Effector CD8-positive, alpha-beta T cell (primary cell): Measurements from ENCODE around the gene PTPRN2.
"Not testable (repeated sequence)": the region's sequence is repeated elsewhere in the genome, so short reads cannot be mapped to it uniquely, and the experiment has no call there.

Source experiments
- DNase-seq: peaks from one replicate; lab custom pipeline; 2025; lab: John Stamatoyannopoulos, UW

The PTPRN2 gene

DNA sequence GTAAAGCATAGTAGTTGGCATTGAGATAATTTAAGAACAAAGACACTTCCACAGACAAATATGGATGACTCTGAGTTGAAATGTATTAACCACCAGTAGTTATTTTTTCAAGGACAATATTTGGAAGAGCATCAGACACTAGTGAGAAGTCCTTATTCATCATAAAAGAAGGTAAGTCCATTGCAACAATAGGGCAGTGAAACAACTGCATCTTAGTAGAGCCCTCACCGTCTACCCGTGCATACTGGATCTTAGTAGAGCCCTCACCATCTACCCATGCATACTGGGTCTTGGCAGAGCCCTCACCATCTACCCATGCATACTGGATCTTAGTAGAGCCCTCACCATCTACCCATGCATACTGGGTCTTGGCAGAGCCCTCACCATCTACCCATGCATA is 892.0 kb downstream of the PTPRN2 start:
- DNase-seq, result not testable (repeated sequence)

DNA sequence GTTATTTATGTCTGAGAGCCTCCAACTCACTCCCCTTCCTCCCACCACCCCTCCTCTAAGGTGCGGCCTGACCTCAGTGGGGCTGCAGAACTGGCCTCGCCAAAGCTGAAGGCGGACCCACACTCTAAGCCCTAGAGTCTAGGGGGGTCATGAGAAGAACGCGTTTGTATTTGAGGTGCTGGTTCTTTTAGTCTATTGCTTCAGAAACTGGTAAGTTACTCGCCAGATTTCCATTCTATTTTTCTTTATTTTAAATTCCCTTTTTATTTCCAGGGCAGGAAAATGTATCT is 893.3 kb downstream of the PTPRN2 start:
- DNase-seq, result no peak

DNA sequence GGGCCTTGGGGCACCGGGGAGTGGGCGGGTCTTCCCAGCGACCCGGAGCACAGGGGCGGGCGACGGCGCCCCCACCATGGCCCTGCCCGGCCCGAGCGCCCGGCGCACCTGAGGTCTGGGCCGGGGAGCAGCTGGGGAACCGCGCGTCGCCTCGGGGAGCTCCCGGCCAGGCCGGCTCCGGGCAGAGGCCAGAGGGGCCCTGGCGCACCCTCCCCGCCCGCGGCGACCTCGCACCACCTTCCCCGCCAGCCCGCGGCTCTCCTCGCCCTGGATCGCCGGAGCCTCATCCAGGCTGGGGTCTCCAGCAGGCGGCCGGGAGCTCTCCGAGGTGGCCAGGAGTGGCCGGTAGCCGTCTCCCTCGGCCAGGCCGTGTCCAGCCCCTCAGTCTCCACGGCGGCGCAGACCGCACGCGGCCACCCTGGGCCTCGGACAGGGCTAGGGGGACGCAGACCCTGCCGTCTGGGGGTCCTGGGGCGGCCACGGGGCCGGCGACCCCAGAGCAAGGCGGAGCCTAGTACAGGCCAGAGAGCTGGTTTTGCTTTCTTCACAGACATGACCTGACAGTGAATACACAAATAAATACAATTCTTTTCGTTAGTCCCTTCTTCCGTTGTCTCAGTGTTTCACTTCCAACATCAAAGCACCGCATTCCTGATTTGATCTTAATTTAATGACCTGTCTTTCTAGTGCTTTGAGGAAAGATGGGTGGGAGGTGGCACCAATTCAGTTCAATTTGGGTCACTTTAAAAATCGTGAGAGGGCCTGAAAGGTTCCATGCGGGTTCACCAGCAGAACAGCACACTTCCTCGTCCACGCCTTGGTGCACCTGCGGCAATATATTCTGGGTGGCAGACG is 893.9 kb downstream of the PTPRN2 start:
- DNase-seq, result no peak

DNA sequence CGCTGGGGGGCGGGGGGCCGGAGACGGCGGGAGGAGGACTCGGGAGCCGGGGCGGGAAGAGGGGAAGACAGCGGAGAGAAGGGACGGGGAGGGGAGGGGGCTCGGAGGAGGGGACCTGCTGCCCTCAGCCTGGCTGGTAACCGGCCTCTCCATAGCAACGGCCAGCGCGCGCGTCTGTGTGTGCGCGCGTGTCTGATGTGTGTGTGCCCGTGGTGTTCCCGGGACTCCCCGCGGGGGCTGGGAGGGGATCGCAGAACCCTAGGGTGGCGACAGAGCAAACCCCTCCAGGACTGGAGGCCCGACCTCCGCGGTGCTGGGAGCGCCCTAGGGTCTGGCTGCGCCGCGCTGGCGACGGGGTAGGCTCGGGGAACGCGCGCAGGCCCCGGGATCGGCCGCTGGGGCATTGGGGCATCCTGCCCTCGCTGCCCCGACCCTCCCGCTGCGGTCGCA is 894.5 kb downstream of the PTPRN2 start:
- DNase-seq, result no peak

DNA sequence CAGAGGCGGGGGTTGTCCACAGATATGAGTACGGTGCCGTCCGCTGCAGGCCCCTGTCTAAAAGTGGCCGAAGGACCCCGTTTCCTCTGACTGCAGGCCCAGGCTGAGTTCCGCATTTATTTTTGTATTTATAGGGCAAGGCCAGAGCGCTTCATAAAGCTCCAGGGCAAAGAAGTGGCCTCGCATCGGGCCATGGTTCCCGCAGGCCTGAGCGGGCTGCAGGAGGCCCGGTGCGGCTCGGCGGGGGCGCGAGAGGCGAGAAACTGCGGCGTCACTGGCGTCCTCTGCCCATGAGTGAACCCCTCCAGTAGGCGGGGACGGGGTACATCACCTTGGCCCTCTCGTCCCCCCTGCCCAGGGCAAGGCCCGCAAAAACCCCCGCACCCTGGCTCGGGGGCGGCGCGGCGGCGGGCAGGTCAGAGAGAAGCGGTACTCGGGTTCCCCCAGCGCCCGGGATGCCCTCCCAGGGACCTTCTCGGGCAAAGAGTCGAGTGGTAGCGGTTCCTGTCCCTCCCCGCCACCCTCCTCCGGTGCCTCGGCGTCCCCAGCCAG is 895.1 kb downstream of the PTPRN2 start:
- DNase-seq, result no peak

DNA sequence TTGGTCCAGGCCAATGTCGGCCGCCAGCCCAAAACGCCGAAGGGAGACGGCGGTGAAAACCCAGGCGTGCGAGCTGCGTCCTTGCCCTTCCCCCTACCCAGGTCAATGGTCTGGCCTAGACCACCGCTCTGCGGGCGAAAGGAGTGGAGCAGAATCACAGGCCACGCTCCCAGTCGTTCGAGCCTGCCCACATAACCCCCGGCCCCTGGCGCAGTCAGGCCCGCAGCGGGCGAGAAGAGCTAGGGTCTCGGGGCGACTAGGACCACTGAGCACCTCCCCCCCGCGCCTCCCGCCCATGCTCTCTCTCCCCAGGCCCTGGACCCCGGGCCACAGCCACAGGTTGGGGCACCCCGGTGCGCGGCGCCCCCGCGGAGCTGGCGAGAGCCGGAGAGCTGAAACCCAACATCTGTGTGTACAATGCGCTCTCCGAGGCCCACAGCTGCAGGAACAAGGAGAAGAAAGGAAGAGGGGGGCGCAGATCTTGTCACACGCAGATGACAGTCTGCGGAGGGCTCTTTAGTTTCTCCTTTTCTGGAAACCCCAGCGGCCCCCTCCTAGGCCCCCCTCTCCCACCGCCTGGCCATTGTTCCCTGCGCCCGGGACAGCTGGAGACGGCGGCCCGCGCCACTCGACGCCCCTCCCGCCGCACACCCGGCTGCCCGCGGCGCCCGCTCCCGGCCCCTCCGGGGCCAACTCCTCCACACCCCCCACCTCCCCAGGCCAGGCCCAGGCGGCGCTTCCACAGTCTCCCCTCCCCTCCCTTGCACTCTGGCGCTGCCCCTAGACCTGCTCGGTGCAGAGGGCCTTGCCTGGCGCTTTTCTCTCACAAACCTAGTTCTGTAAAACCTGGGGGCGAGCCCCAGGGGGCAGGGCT is 895.8 kb downstream of the PTPRN2 start:
- DNase-seq, result no peak

DNA sequence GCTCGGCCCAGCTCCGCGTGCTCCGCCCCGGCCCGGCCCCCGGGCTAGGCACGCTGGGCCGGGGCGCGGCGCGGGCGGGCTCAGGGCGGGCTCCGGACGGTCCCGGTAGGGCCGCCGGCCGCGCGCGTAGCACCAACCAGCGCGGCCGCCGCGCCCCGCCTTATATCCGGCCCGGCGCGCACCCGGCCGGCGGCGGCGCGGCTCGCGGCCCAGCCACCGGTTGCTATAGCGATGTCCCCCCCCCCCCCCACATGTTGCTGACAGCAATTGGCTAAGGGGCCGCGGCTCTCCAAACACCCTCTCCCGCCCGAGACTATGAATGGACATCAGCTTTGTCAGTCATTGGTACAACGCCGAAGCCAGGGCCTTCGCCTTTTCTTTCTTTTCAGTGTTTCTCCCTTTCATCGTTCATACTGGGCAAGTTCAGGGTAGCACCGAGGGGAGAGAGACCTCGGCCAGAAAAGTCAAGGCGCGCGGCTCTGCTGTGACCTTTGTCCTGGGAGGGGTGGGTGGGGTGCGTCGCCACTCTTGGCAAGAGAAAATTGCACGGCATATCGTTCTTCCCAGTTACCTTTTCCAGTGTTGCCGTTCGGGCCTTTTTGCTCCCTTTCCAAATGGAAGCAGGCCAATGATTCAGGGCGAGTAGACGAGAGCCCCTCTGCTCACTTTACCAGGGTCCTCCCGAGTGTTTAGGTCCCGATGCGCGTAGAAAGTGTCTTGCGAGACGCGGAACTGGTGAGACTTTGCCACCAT is 896.6 kb downstream of the PTPRN2 start:
- DNase-seq, result no peak

DNA sequence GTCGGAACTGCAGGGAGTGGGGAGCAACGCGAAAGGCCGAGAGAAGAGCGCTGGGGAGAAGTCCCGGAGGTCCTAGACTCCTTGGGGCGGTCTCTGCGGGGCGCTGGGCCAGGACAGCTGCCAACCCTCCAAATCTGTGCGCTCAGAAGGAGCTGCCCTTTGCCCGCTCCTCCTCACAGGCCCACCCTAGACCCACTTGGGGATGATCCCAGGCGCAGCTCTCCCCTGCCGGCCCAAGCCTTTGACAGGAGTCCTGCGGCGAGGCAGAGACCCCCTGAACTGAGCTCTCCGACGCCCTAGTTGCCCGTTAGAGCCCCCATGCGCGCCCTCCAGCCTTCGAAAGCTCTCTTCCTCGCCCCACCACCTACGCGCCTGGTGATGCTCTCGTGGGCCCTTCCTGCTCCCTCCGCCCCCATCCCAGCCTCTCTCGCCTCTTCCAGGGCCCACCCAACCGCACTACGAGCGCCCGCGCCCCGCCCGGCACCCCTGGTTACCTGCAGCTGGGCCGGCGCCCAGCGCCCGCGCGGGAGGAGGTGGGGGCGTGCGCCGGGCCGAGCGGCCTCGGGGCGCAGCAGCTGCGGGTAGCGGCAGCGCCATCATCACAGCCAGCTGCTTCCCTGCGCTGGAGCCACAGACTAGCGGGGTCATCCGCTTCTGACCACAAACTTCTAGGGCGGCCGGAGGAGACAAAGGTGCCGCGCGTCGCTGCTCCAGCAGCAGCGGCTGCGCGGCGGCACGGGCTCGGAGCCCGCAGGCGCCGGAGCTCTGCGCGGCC is 897.4 kb downstream of the PTPRN2 start:
- no peak for DNase-seq

DNA sequence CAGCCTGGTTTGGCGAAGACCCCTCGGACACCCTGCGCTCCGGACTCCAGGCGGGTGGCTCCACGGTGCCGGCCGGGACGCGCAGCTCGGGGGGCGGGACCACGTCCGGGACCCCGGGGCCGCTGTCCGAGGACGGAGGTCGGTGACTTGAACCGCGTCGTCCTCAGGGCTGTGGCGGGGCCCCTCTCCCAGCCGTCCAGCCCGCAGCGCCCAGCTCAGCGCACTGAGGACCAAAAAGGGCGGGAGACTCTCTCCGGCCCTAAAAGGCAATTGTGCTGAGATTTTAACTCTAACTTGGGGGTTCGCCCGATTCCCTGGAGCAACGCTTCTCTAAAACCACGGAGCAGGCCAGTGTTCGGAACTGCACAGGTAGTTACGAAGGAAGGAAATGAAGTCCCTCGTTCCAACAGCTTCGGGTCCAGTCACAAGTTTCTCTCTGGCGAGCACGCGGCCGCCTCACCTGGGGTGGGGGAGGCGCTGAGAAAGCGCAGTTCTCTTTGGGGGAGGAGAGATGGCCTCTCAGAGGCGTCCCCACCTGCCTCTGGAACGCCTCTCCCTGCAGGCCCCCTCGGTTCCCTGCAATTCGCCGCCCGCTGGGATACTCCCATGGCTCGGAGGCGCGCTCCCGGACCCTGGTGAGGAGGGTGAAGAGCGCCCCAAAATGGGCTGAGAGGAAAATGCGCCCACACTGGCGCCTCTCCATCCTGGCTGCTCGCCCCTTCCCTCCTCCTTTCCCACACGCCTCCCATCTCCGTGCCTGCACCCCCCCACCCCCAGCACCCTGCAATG is 898.2 kb downstream of the PTPRN2 start:
- DNase-seq, result no peak

DNA sequence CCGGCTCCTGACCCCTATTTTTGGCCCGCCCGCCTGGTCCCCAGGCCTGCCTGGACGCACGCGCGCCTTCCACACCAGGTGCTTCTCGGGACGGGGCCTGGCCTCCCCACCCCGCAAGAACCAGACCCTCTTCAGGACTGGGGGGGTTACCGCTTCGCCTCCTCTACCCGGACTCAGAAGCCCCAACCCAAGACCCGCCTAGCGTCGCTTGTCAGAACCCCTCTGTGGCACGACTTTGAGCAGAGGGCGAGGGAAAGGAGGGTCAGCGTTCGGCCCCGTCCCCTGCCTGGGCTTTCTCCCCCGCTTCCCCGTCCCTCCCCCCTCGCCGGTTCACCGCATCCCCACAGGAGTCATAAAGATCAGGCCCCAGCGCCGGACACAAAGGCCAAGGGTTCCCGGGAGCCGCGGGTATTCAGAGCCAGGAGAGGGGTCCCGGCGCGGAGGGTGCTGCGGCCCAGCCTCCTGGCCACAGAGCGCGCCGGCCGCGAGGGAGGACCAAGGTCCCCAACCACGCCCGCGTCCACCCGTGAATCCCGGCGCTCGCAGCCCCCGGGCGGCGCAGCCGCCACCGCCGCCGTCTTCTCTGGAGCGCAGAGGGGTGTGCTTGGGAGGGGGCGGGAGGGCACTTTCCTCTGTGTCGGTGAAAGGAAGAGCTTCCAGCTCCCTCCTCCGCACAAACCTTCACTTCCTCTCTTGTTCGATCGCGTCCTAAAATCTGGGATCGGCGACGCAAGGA is 898.9 kb downstream of the PTPRN2 start:
- DNase-seq, result no peak

DNA sequence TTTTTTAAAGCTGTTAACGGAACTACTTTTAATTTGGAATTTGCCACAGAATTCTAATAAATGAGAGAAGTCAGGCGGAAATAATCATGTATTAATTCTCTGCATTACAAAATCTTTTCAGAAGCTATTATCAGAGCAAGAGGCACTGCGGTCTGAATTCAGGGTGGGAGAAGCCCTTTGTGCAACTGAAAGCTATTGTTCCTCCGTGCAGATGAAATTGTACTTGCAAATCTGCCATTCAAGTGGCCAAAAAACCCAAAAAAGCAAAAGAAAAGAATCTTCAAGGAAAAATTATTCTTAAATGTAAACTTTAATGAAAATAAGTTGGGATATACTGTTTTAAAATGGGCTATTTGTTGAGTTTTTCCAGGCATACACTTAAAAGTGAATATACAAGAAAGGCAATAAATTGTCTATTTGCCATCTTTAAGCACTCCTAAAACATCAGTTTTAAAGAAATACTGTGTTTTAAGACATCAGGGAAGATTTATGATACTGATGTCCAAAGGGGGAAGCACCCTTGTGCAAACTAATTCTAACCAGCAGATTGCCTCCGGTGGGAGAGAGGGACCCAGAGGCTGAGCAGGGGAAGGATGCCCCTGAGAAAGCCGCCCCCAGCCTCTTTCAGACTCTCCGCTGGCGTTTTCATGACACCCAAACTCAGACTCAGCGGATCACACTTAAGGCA is 899.6 kb downstream of the PTPRN2 start:
- DNase-seq, result no peak

DNA sequence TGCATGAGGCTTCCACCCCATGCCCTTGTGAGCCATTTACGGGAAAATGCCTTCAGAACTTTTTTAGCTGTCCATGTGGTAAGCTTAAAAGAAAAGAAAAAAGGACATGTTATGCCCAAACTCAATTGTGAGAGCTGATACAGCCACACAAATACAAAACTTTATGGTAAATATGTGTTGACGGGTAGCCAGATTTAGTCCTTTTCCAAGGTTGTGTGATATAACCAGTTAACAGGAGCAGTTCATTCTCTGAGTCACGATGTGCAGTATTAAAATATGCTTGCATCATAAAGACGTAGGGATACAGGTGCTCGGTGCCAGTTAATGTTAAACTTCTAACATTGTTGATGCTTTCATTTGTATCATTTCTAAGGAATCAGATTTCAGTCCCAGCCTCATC is 900.5 kb downstream of the PTPRN2 start:
- no peak for DNase-seq

DNA sequence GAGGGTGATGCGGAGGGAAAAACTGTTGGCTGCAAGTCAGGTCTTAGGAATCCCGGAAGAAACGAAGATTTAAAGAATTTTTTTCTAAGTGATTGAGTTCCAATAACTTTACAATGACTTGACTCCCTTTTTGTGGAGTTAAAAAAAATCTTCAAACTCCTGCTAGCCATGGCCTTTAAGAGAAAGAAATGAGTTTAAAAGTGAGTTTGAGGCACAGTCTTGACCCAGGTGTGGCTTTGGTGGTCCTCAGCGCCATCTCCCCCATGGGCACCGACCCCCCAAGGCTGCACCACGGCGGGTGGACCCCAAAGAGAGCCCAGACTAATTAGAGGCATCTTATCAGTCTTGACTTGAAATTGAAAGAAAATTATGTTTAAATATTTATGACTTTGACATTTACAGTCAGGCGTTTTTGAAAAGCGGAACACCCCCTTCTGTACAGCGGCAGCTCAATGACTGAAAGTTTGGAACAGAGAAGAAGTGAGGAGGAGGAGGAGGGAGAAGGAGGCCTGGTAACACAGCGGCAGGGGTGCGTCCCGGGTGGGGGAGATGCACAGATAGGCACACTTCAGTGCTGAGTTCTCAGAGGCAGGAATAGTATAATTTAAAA is 901.2 kb downstream of the PTPRN2 start:
- DNase-seq, result no peak

DNA sequence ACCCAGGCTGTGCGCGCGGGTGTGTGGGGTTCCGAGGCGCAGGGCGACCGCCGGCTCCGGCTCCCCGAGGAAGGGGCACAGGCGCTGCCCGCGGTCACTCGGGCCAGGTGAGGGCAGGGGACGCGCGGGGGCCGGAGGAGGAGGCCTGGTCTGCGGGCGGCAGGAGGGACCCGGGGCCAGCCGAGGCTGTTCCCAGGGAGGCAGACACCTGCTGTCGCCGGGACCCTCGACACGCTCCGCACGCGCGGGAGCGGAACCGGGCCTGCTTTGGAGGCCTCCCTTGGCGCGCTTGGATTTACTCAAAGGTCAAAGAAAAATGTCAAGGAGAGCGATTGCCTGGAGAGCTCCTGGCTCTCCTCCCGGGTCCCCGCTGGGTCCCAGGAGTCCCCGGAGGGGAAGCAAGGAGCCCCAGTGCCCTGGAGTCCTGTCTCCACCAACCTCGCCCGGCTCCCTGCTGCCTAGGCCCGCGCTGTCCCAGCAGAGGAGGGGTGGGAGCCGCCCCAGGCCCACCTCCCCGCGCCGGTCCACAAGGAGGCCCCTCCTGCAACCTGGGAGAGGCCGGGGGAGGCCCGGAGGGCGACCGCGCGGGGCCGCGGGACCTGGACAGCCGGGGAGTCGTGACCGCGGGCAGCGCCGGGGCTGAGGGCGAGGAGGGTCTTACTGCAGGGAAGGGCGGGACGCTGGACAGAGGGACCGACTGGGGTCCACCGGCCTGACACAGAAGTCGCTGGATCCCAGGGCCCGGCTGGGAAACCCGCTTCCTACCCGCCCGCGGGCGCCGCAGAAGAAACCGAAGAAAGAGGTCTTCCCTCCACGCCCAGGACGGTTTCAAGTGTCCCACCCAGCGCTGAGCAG is 902.0 kb downstream of the PTPRN2 start:
- DNase-seq, result no peak

DNA sequence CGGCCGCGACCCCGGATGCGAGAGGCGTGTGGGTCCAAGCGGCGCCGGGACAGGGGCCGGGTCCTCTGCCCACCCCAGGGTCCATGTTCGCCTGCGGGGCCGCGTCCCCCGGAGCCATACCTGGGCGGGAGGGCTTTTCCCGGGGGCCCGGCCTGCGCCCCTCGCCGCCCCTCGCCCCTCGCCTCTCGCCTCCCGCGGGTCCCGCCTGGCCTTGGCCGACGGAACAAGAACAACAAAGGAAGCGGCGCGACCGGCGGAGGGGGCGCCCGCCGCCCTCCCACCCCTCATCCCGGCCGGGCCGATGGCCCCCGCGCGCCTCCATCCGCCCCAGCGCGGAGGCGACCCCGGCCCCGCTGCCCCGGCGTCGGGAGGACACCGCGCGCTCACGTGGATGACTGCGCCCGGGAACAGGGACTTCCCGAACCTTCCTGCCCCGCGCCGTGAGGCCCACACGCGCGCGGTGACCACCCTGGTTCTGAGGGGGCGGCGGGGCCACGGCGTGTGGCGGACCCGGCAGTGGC is 902.7 kb downstream of the PTPRN2 start:
- no peak for DNase-seq

DNA sequence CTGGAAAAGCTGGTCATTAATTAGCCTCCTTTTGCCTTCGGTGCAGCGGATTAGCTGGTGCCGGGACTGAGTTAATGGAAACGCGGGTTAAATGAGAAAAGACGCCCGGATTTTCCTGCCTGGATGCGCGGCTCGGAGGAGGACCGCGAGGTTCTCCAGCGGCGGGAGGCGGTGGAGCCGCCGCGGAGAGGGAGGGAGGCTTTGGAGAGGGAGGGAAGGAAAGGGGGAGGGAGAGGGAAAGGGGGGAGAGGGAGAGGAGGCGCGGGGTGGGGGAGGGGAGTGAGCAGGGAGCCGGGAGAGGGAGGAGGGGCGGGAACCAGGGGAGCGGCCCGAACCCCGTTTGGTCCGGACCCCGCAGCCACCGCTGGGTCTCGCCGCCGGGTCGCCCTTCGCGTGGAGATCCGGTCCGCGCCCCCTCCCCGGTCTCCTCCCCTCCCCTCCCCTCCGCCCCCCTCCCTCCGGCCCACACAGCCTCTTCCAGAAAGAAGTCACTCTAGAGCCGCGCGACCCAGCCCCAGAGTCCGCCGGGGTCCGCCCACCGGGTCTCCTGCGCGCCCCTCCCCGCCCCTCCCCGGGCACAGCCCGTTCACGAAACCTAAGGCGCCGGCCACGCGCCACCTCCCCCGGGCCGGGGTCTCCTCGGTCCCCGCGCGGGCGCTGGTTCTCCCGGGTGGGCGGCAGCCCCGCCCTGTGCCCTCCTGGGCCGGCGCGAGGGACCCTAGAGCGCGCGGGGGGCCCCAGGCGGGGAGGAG is 903.3 kb downstream of the PTPRN2 start:
- DNase-seq, result no peak

DNA sequence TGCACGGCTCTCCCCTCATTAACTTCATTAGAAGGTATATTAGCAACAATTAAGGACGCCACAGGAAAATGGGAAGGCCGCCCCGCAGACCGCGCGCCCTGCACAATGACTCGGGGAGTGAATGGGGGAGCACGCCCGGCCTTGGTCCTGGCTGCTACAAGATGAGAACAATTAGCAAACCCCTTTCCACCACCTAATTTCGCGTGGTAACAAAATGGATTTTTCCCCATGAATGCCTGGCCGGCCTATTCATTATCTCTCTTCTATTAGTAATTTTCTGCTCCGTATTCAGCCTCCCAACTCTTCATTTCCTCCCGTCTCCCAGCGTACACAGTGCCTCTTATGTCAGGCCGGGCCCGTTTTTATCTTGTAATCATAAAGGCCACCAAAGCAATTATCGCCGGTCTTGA is 903.9 kb downstream of the PTPRN2 start:
- DNase-seq, result no peak
